NCI-H2107 (cell line): ENCODE results near the gene LRMDA.

ENCODE experiments used
- DNase-seq: peaks from one replicate; lab custom pipeline; 2025; lab: John Stamatoyannopoulos, UW

The LRMDA gene

GRCh38 chr10:76305930-76306615 lies 874.6 kb downstream of the LRMDA start:
- DNase-seq = no peak

- no peak for DNase-seq
Observed at GRCh38 chr10:76306856-76307255, 875.4 kb downstream of the LRMDA start.

- DNase-seq = no peak
Observed at GRCh38 chr10:76309070-76309469, 877.6 kb downstream of the LRMDA start.

- DNase-seq = no peak
Observed at GRCh38 chr10:76309741-76310587, 878.5 kb downstream of the LRMDA start.

GRCh38 chr10:76310588-76311080 lies 879.2 kb downstream of the LRMDA start:
- DNase-seq = no peak

GRCh38 chr10:76311752-76312636 lies 880.6 kb downstream of the LRMDA start:
- no peak for DNase-seq

- DNase-seq = no peak
Observed at GRCh38 chr10:76315240-76315639, 883.8 kb downstream of the LRMDA start.

GRCh38 chr10:76316234-76316633 lies 884.8 kb downstream of the LRMDA start:
- DNase-seq = no peak

- DNase-seq = no peak
Observed at GRCh38 chr10:76317078-76317477, 885.7 kb downstream of the LRMDA start.

- no peak for DNase-seq
Observed at GRCh38 chr10:76318211-76318610, 886.8 kb downstream of the LRMDA start.

GRCh38 chr10:76319661-76320060 lies 888.2 kb downstream of the LRMDA start:
- no peak for DNase-seq

- DNase-seq = no peak
Observed at GRCh38 chr10:76324283-76324682, 892.9 kb downstream of the LRMDA start.

- DNase-seq = no peak
Observed at GRCh38 chr10:76327441-76327840, 896.0 kb downstream of the LRMDA start.

- DNase-seq = no peak
Observed at GRCh38 chr10:76328348-76328747, 896.9 kb downstream of the LRMDA start.

GRCh38 chr10:76329891-76330575 lies 898.6 kb downstream of the LRMDA start:
- DNase-seq = no peak

GRCh38 chr10:76331742-76332141 lies 900.3 kb downstream of the LRMDA start:
- DNase-seq = no peak

- no peak for DNase-seq
Observed at GRCh38 chr10:76333326-76333725, 901.9 kb downstream of the LRMDA start.

- no peak for DNase-seq
Observed at GRCh38 chr10:76333796-76334195, 902.4 kb downstream of the LRMDA start.

- DNase-seq = no peak
Observed at GRCh38 chr10:76334255-76334654, 902.8 kb downstream of the LRMDA start.

- DNase-seq = no peak
Observed at GRCh38 chr10:76336213-76336963, 905.0 kb downstream of the LRMDA start.

- DNase-seq = no peak
Observed at GRCh38 chr10:76337641-76338040, 906.2 kb downstream of the LRMDA start.
